IMR-90 (cell line): ENCODE results near the gene ERMN. TPM values are rescaled to one million over a fixed set of nuclear protein-coding genes. Genes with fewer than 3 reads are reported as not detected.

Source experiments
- ATAC-seq: fragments of 200-7000 bp; cut with Tn5 transposase; 2 replicates; pipeline ENCODE4 v1.9.1; 2020; ENCODE audit warnings: low read depth, mild to moderate bottlenecking, moderate library complexity
- BruUV-seq: library from RNA; stranded (reverse); fragments of 400-500 nt; replicated peaks from 2 replicates; lab custom pipeline; 2021; lab: Mats Ljungman, UMichigan
- CTCF ChIA-PET: fragments of 300-600 bp; formaldehyde crosslinking; extraction: SDS; loops from one replicate; lab custom pipeline; 2021; ENCODE audit warnings: antibody characterized with exemption; lab: Yijun Ruan, JAX
- POLR2A ChIA-PET: fragments of 300-600 bp; sonication (Branson Sonifier 250); formaldehyde crosslinking; loops from one replicate; lab custom pipeline; 2022; ENCODE audit warnings: antibody characterized with exemption; ENCODE audit not compliant: unreplicated experiment; lab: Charles Lee
- DNase-seq: peaks from one replicate; pipeline ENCODE4 v3.0.0; 2013
- H2AFZ ChIP-seq: replicated peaks from 2 replicates; pipeline ENCODE3; 2013; ENCODE audit warnings: low read length, mild to moderate bottlenecking; ENCODE audit not compliant: poor library complexity
- H2AK5ac ChIP-seq: 2 replicates; pipeline ENCODE4 v1.6.1; 2013; ENCODE audit warnings: low read depth, low read length, inconsistent platforms
- H2AK9ac ChIP-seq: replicated peaks from 2 replicates; pipeline ENCODE3; 2013; ENCODE audit warnings: mild to moderate bottlenecking, low read depth, low read length, moderate library complexity; ENCODE audit not compliant: poor library complexity
- H2BK120ac ChIP-seq: 2 replicates; pipeline ENCODE4 v1.6.1; 2013; ENCODE audit warnings: low read depth, low read length, inconsistent platforms
- H2BK15ac ChIP-seq: 3 replicates; pipeline ENCODE4 v1.6.1; 2013; ENCODE audit warnings: low read depth, low read length, inconsistent platforms
- H2BK20ac ChIP-seq: 2 replicates; pipeline ENCODE4 v1.6.1; 2013; ENCODE audit warnings: low read depth, mild to moderate bottlenecking, inconsistent platforms, low read length, moderate library complexity
- H2BK5ac ChIP-seq: 2 replicates; pipeline ENCODE4 v1.6.1; 2013; ENCODE audit warnings: mild to moderate bottlenecking, low read depth, low read length, inconsistent platforms; ENCODE audit not compliant: poor library complexity, severe bottlenecking
- H3K14ac ChIP-seq: replicated peaks from 2 replicates; pipeline ENCODE4 v1.6.1; 2013; ENCODE audit warnings: low read depth, low read length, inconsistent platforms
- H3K18ac ChIP-seq: 2 replicates; pipeline ENCODE4 v1.6.1; 2013; ENCODE audit warnings: low read depth, low read length, control low read depth
- H3K23ac ChIP-seq: 2 replicates; pipeline ENCODE4 v1.6.1; 2013; ENCODE audit warnings: low read depth, low read length, inconsistent platforms
- H3K27ac ChIP-seq: 2 replicates; pipeline ENCODE4 v1.5.1; 2013; ENCODE audit warnings: mild to moderate bottlenecking, control low read depth, low read length; ENCODE audit not compliant: insufficient read depth
- H3K27me3 ChIP-seq: 2 replicates; pipeline ENCODE4 v1.6.1; 2013; ENCODE audit warnings: low read length; ENCODE audit not compliant: control insufficient read depth, insufficient read depth
- H3K36me3 ChIP-seq: 2 replicates; pipeline ENCODE4 v1.6.1; 2013; ENCODE audit warnings: low read length, mixed read lengths; ENCODE audit not compliant: control insufficient read depth, insufficient read depth
- H3K4ac ChIP-seq: 2 replicates; pipeline ENCODE4 v1.6.1; 2013; ENCODE audit warnings: low read depth, low read length, inconsistent platforms
- H3K4me1 ChIP-seq: 2 replicates; pipeline ENCODE4 v1.6.1; 2013; ENCODE audit warnings: low read length, mixed read lengths; ENCODE audit not compliant: control insufficient read depth, insufficient read depth
- H3K4me2 ChIP-seq: 2 replicates; pipeline ENCODE4 v1.6.1; 2013; ENCODE audit warnings: low read depth, mild to moderate bottlenecking, control low read depth, low read length, moderate library complexity
- H3K4me3 ChIP-seq: 2 replicates; pipeline ENCODE4 v1.5.1; 2013; ENCODE audit warnings: low read depth, mild to moderate bottlenecking, control low read depth, low read length, moderate library complexity; ENCODE audit not compliant: insufficient read depth
- H3K56ac ChIP-seq: 2 replicates; pipeline ENCODE4 v1.6.1; 2013; ENCODE audit warnings: low read length, inconsistent platforms; ENCODE audit not compliant: insufficient read depth; ENCODE audit errors: extremely low read depth
- H3K79me1 ChIP-seq, 2 experiments: 2 replicates each; pipeline ENCODE4 v1.6.1; 2013; ENCODE audit warnings: low read length in 2 of 2, inconsistent platforms in 1 of 2, low read depth in 1 of 2
- H3K9ac ChIP-seq: 2 replicates; pipeline ENCODE4 v1.6.1; 2013; ENCODE audit warnings: low read depth, low read length, control low read depth
- H3K9me1 ChIP-seq: 2 replicates; pipeline ENCODE4 v1.6.1; 2013; ENCODE audit warnings: low read length, inconsistent platforms; ENCODE audit not compliant: insufficient read depth
- H3K9me3 ChIP-seq: 2 replicates; pipeline ENCODE4 v1.6.1; 2013; ENCODE audit warnings: low read length; ENCODE audit not compliant: control insufficient read depth, insufficient read depth
- H4K20me1 ChIP-seq: 2 replicates; pipeline ENCODE4 v1.6.1; 2013; ENCODE audit warnings: low read length, inconsistent platforms; ENCODE audit not compliant: insufficient read depth
- H4K5ac ChIP-seq: 2 replicates; pipeline ENCODE4 v1.6.1; 2013; ENCODE audit warnings: mild to moderate bottlenecking, low read depth, low read length, control low read depth
- H4K8ac ChIP-seq, 2 experiments: 2 replicates each; pipeline ENCODE4 v1.6.1; 2013; ENCODE audit warnings: low read depth in 2 of 2, low read length in 2 of 2, control low read depth in 1 of 2, inconsistent platforms in 1 of 2
- H4K91ac ChIP-seq: 2 replicates; pipeline ENCODE4 v1.6.1; 2013; ENCODE audit warnings: low read depth, low read length, inconsistent platforms; ENCODE audit not compliant: insufficient read depth
- CEBPB ChIP-seq: IDR thresholded peaks from 2 replicates; pipeline ENCODE4 v1.6.1; 2012; ENCODE audit warnings: low read depth, low read length, improper control_type of control experiment
- CHD1 ChIP-seq: IDR thresholded peaks from 2 replicates; pipeline ENCODE4 v1.6.1; 2012; ENCODE audit warnings: low read depth, low read length, improper control_type of control experiment
- ELK1 ChIP-seq: fragments of 150-350 bp; IDR thresholded peaks from 2 replicates; pipeline ENCODE4 v1.6.1; 2016; ENCODE audit warnings: low read depth, mild to moderate bottlenecking, low read length, moderate library complexity, borderline replicate concordance
- FOS ChIP-seq: fragments of 150-350 bp; IDR thresholded peaks from 2 replicates; pipeline ENCODE4 v1.6.1; 2016; ENCODE audit warnings: low read depth, low read length
- MAFK ChIP-seq: IDR thresholded peaks from 2 replicates; pipeline ENCODE4 v1.6.1; 2012; ENCODE audit warnings: low read depth, low read length, improper control_type of control experiment
- POLR2A ChIP-seq: IDR thresholded peaks from 2 replicates; pipeline ENCODE4 v1.6.1; 2012; ENCODE audit warnings: mild to moderate bottlenecking, low read depth, low read length
- RAD21 ChIP-seq: IDR thresholded peaks from 2 replicates; pipeline ENCODE4 v1.6.1; 2012; ENCODE audit warnings: low read length, improper control_type of control experiment
- RCOR1 ChIP-seq: IDR thresholded peaks from 2 replicates; pipeline ENCODE4 v1.6.1; 2012; ENCODE audit warnings: mild to moderate bottlenecking, low read length, improper control_type of control experiment; ENCODE audit not compliant: insufficient replicate concordance
- WGBS, 2 experiments: methylation state at CpG; one replicate each; pipeline versions ENCODE4 v1.1.5 to v1.1.7; 2013; ENCODE audit warnings: missing lambda C conversion rate in 2 of 2; ENCODE audit not compliant: insufficient read length in 1 of 2; ENCODE audit errors: extremely low coverage in 2 of 2; 5-methylcytosine and 5-hydroxymethylcytosine counted together
- dilution Hi-C: fragments of 300-500 bp; cut with HindIII; formaldehyde crosslinking; loops from one replicate; pipeline ENCODE4 v1.14.3; 2018; ENCODE audit warnings: low sequenced_read_pairs; ENCODE audit not compliant: unreplicated experiment
- in situ Hi-C: fragments of 300-500 bp; cut with MboI; formaldehyde crosslinking; loops from 3 replicates; pipeline ENCODE4 v1.14.3; 2019; ENCODE audit warnings: low sequenced_read_pairs, inconsistent platforms, mixed read lengths
- intact Hi-C: fragments of 100-400 bp; cut with micrococcal nuclease; formaldehyde crosslinking; loops from 2 replicates; pipeline ENCODE4 v1.10.0; 2022
- polyA plus RNA-seq, 3 experiments: library from polyadenylated mRNA; depleted of rRNA; stranded (reverse); fragments of >200 nt; gene quantifications; 2 replicates each; pipeline ENCODE4 v1.2.3, GENCODE V29; 2012; ENCODE audit warnings: low replicate concordance in 1 of 3
- total RNA-seq: library from RNA; depleted of rRNA; stranded (reverse); fragments of >200 nt; gene quantifications from 2 replicates; pipeline ENCODE4 v1.2.3, GENCODE V29; 2012

Gene ERMN
- total and polyA plus RNA-seq, 2 of the 4 experiments (the other 2 are of a cell fraction): not detected

GRCh38 chr2:157271590-157272203 is 53.9 kb downstream of the ERMN start:
- H3K9me1 ChIP-seq: peaks cover 4% of the 10 kb centered on the region; the same call in 1 of the 2 replicates
- no peak overlapping the region for H4K8ac ChIP-seq
- intact Hi-C loops (no loop called here), dilution Hi-C loops (no loop called here), in situ Hi-C loops (no loop called here)
- no TSS peak for BruUV-seq
- H3K9ac ChIP-seq: no peak overlapping the region
- no peak overlapping the region for H3K4ac ChIP-seq
- POLR2A ChIA-PET: no interaction called here
- H3K23ac ChIP-seq: no peak overlapping the region
- no peak overlapping the region for H4K91ac ChIP-seq
- no peak overlapping the region for H2AFZ ChIP-seq
- H2AK5ac ChIP-seq: no peak overlapping the region
- no peak overlapping the region for H2BK20ac ChIP-seq
- DNase-seq (no peak), ATAC-seq (no peak)
- H3K56ac ChIP-seq: no peak overlapping the region
- H2BK5ac ChIP-seq: no peak overlapping the region
- CTCF ChIA-PET: interaction anchor here (0.7 to 1.0 kb wide), 2 partner anchors 16 to 28 kb away, joined by 3 read pairs; no protein-coding TSS in a partner anchor
- no peak overlapping the region for H3K14ac ChIP-seq
- 89% methylated on average over 1 of the region's 1 CpG; no CpG with 5 or more reads in 1 of the 2 experiments for WGBS, 2 experiments
- no peak overlapping the region for H3K4me2 ChIP-seq
- no peak overlapping the region for H3K27ac ChIP-seq
- TF ChIP-seq RAD21: no peak
- TF ChIP-seq CHD1: no peak
- no peak for TF ChIP-seq FOS
- TF ChIP-seq POLR2A: no peak
- no peak for TF ChIP-seq CEBPB
- TF ChIP-seq MAFK: no peak
- TF ChIP-seq ELK1: no peak
- TF ChIP-seq RCOR1: no peak
- H4K5ac ChIP-seq: no peak overlapping the region
- H3K9me3 ChIP-seq: no peaks in the 10 kb centered on the region
- H2BK15ac ChIP-seq: no peak overlapping the region
- no peak overlapping the region for H2BK120ac ChIP-seq
- no peaks in the 10 kb centered on the region; the same call in 1 of the 2 replicates for H3K4me1 ChIP-seq
- no peaks in the 10 kb centered on the region for H4K20me1 ChIP-seq
- H3K27me3 ChIP-seq: no peaks in the 10 kb centered on the region
- H3K36me3 ChIP-seq: peaks cover 3% of the 10 kb centered on the region
- H3K18ac ChIP-seq: no peak overlapping the region
- no peak overlapping the region for H2AK9ac ChIP-seq
- H3K79me1 ChIP-seq: peaks cover 18 to 28% of the 10 kb centered on the region in 2 experiments
- H3K4me3 ChIP-seq: no peak overlapping the region
